ENCODE data around the gene SMIM32. TPM values are rescaled to one million over a fixed set of nuclear protein-coding genes. Genes with fewer than 3 reads are reported as not detected.

Gene SMIM32
- total and polyA plus RNA-seq, 2 of the 4 experiments (the other 2 are of a cell fraction): not detected

DNA sequence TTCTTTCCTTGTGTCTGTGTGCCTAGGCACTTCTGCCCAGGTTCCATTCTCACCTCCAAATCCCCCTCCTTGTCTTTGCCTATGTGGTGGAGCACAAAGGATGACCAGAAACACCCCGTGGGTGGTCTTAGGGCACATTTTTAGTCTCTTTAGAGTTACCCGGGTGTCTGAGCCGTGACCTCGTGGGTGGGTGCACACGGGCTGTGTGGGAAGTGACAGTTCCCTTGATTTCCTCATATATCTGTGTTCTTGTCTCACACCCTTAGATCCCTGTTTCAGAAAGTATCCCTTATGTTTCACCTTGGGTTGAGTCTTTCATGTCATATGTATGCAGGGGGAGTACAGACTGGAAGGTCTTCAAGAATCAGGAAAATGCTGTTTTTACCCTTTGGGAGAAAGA, 13.4 kb upstream of the SMIM32 start:
- Histone ChIP-seq H4K8ac (ENCODE audit: low read depth in 2 of 2, low read length in 2 of 2) (no peak overlapping the region), H3K9me1 (ENCODE audit: insufficient read depth, low read length) (no peaks in the 10 kb centered on the region), H3K36me3 (ENCODE audit: control insufficient read depth, insufficient read depth, low read length) (no peaks in the 10 kb centered on the region), H4K20me1 (ENCODE audit: insufficient read depth, low read length) (no peaks in the 10 kb centered on the region), H4K91ac (ENCODE audit: insufficient read depth, low read depth, low read length) (no peak overlapping the region), H4K5ac (ENCODE audit: low read depth, low read length) (no peak overlapping the region), H3K79me1 (ENCODE audit: low read depth in 1 of 2, low read length in 2 of 2) (no peaks in the 10 kb centered on the region), H3K56ac (ENCODE audit: extremely low read depth, insufficient read depth, low read length) (no peak overlapping the region), H3K9ac (ENCODE audit: low read depth, low read length) (no peak overlapping the region), H3K27me3 (ENCODE audit: control insufficient read depth, insufficient read depth, low read length) (peaks cover 30% of the 10 kb centered on the region), H3K27ac (ENCODE audit: insufficient read depth, low read length) (no peak overlapping the region), H3K4ac (ENCODE audit: low read depth, low read length) (no peak overlapping the region), H3K4me3 (ENCODE audit: insufficient read depth, low read depth, low read length) (no peak overlapping the region), H2AK5ac (ENCODE audit: low read depth, low read length) (no peak overlapping the region), H2BK20ac (ENCODE audit: low read depth, low read length) (no peak overlapping the region), H3K23ac (ENCODE audit: low read depth, low read length) (no peak overlapping the region), H3K18ac (ENCODE audit: low read depth, low read length) (no peak overlapping the region), H3K14ac (replicated peaks; ENCODE audit: low read depth, low read length) (no peak overlapping the region), H3K4me2 (ENCODE audit: low read depth, low read length) (no peak overlapping the region), H2BK5ac (ENCODE audit: low read depth, low read length, poor library complexity, severe bottlenecking) (no peak overlapping the region), H2BK15ac (ENCODE audit: low read depth, low read length) (no peak overlapping the region), H3K4me1 (ENCODE audit: control insufficient read depth, insufficient read depth, low read length) (no peaks in the 10 kb centered on the region), H3K9me3 (ENCODE audit: control insufficient read depth, insufficient read depth, low read length) (no peaks in the 10 kb centered on the region; the same call in 1 of the 2 replicates), H2BK120ac (ENCODE audit: low read depth, low read length) (no peak overlapping the region), H2AK9ac (replicated peaks; ENCODE audit: low read depth, low read length, poor library complexity) (no peak overlapping the region), H2AFZ (replicated peaks; ENCODE audit: low read length, poor library complexity) (no peak overlapping the region)
- WGBS, 2 experiments (ENCODE audit: extremely low coverage in 2 of 2, insufficient read length in 1 of 2): no CpG with 5 or more reads among the region's 5 CpGs
- intact Hi-C loops (cut with micrococcal nuclease) (no loop called here), dilution Hi-C loops (cut with HindIII; ENCODE audit: low sequenced_read_pairs, unreplicated experiment) (no loop called here), in situ Hi-C loops (cut with MboI; ENCODE audit: low sequenced_read_pairs) (loop anchor here (25.0 kb wide), 1 partner anchor 644 kb away; no protein-coding TSS in a partner anchor)
- ChIA-PET CTCF (no interaction called here), POLR2A (ENCODE audit: unreplicated experiment) (no interaction called here)
- no TSS peak for BruUV-seq (replicated peaks)
- ATAC-seq (ENCODE audit: low read depth): no peak
- TF ChIP-seq MAZ (IDR thresholded peaks at IDR 0.05; ENCODE audit: borderline replicate concordance, low read depth, low read length) (no peak), RFX5 (IDR thresholded peaks at IDR 0.05; ENCODE audit: low read depth, low read length) (no peak), BHLHE40 (IDR thresholded peaks at IDR 0.05; ENCODE audit: low read depth, low read length) (no peak), NFE2L2 (IDR thresholded peaks at IDR 0.05; ENCODE audit: low read depth, low read length) (no peak), POLR2A (IDR thresholded peaks at IDR 0.05; ENCODE audit: low read depth, low read length) (no peak), SMC3 (IDR thresholded peaks at IDR 0.05; ENCODE audit: low read depth, low read length) (no peak), MAFK (IDR thresholded peaks at IDR 0.05; ENCODE audit: low read depth, low read length) (no peak), CEBPB (IDR thresholded peaks at IDR 0.05; ENCODE audit: low read depth, low read length) (no peak), MXI1 (IDR thresholded peaks at IDR 0.05; ENCODE audit: borderline replicate concordance, low read depth, low read length) (no peak), FOS (IDR thresholded peaks at IDR 0.05; ENCODE audit: low read depth, low read length) (no peak), RCOR1 (IDR thresholded peaks at IDR 0.05; ENCODE audit: insufficient replicate concordance, low read length) (no peak), CHD1 (IDR thresholded peaks at IDR 0.05; ENCODE audit: low read depth, low read length) (no peak), RAD21 (IDR thresholded peaks at IDR 0.05; ENCODE audit: low read length) (no peak)
- TF ChIP-seq, protein P1, sequence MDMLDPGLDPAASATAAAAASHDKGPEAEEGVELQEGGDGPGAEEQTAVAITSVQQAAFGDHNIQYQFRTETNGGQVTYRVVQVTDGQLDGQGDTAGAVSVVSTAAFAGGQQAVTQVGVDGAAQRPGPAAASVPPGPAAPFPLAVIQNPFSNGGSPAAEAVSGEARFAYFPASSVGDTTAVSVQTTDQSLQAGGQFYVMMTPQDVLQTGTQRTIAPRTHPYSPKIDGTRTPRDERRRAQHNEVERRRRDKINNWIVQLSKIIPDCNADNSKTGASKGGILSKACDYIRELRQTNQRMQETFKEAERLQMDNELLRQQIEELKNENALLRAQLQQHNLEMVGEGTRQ (IDR thresholded peaks at IDR 0.05; ENCODE audit: low read depth, low read length): no peak
- TF ChIP-seq, protein P2, sequence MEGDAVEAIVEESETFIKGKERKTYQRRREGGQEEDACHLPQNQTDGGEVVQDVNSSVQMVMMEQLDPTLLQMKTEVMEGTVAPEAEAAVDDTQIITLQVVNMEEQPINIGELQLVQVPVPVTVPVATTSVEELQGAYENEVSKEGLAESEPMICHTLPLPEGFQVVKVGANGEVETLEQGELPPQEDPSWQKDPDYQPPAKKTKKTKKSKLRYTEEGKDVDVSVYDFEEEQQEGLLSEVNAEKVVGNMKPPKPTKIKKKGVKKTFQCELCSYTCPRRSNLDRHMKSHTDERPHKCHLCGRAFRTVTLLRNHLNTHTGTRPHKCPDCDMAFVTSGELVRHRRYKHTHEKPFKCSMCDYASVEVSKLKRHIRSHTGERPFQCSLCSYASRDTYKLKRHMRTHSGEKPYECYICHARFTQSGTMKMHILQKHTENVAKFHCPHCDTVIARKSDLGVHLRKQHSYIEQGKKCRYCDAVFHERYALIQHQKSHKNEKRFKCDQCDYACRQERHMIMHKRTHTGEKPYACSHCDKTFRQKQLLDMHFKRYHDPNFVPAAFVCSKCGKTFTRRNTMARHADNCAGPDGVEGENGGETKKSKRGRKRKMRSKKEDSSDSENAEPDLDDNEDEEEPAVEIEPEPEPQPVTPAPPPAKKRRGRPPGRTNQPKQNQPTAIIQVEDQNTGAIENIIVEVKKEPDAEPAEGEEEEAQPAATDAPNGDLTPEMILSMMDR (conservative IDR thresholded peaks at IDR 0.05; ENCODE audit: low read depth, low read length): no peak
- TF ChIP-seq, protein P3, sequence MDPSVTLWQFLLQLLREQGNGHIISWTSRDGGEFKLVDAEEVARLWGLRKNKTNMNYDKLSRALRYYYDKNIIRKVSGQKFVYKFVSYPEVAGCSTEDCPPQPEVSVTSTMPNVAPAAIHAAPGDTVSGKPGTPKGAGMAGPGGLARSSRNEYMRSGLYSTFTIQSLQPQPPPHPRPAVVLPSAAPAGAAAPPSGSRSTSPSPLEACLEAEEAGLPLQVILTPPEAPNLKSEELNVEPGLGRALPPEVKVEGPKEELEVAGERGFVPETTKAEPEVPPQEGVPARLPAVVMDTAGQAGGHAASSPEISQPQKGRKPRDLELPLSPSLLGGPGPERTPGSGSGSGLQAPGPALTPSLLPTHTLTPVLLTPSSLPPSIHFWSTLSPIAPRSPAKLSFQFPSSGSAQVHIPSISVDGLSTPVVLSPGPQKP (IDR thresholded peaks at IDR 0.05; ENCODE audit: borderline replicate concordance, low read depth, low read length): no peak
- DNase-seq: no peak

All from IMR-90 (cell line).